Large intestine (tissue), 3 donors: ENCODE data around the gene FARP1. TPM values are rescaled to one million over a fixed set of nuclear protein-coding genes. Genes with fewer than 3 reads are reported as not detected.

Source experiments
- DNase-seq, 2 donors: peaks; one replicate each; pipeline versions ENCODE4 v3.0.0 to v3.0.0-alpha.2; 2013
- H3K27ac ChIP-seq: one replicate; pipeline ENCODE4 v1.5.1; 2013; ENCODE audit warnings: low read length
- H3K27me3 ChIP-seq: 2 replicates; pipeline ENCODE4 v1.6.1; 2013; ENCODE audit warnings: low read length; ENCODE audit not compliant: control insufficient read depth, insufficient read depth
- H3K36me3 ChIP-seq: 2 replicates; pipeline ENCODE4 v1.6.1; 2013; ENCODE audit warnings: low read length; ENCODE audit not compliant: control insufficient read depth, insufficient read depth
- H3K4me1 ChIP-seq: one replicate; pipeline ENCODE4 v1.6.1; 2013; ENCODE audit warnings: low read length; ENCODE audit not compliant: control insufficient read depth, insufficient read depth
- H3K4me3 ChIP-seq: one replicate; pipeline ENCODE4 v1.5.1; 2013; ENCODE audit warnings: low read length
- H3K9me3 ChIP-seq: one replicate; pipeline ENCODE4 v1.6.1; 2013; ENCODE audit warnings: mild to moderate bottlenecking, low read depth, low read length, moderate library complexity; ENCODE audit not compliant: control insufficient read depth
- WGBS: methylation state at CpG from one replicate; pipeline ENCODE4 v1.1.5; 2013; ENCODE audit warnings: low lambda C conversion rate; ENCODE audit not compliant: insufficient coverage; 5-methylcytosine and 5-hydroxymethylcytosine counted together
- polyA plus RNA-seq: library from polyadenylated mRNA; unstranded; fragments of 120-200 nt; gene quantifications from one replicate; pipeline ENCODE4 v1.2.1, GENCODE V29; 2013

Gene FARP1
- polyA plus RNA-seq, 1 donor: 27.6 TPM

DNA sequence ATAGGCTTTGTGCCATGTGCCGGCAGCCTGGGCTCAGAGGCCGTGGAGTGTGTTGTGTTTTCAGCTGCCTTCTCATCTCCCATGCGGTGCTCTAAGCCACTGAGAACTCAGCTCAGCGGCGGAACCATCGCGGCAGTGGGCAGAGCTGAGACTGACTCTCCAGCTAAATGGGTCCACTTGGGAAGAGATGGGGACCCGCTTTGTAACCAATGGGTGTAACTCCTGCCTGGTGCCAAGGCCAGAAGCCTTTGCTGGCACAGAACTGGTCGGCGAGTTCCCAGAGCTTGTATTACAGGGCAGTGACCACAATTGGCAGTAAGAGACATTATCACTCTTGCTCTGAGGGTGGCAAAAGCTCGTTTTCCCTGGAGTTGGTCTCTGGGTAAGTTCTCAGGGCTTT lies 251.0 kb downstream of the FARP1 start:
- Histone ChIP-seq H3K27ac (no peak overlapping the region), H3K9me3 (no peaks in the 10 kb centered on the region), H3K4me3 (no peak overlapping the region), H3K4me1 (no peaks in the 10 kb centered on the region), H3K27me3 (no peaks in the 10 kb centered on the region), H3K36me3 (peaks cover 37% of the 10 kb centered on the region)
- DNase-seq: no peak
- WGBS: no CpG with 5 or more reads among the region's 11 CpGs

GRCh38 chr13:98394820-98395510 lies 252.1 kb downstream of the FARP1 start:
- no peaks in the 10 kb centered on the region for H3K4me1 ChIP-seq
- 100% methylated on average over 2 of the region's 37 CpGs for WGBS
- no peaks in the 10 kb centered on the region for H3K9me3 ChIP-seq
- H3K27ac ChIP-seq: no peak overlapping the region
- no peak for DNase-seq
- H3K36me3 ChIP-seq: peaks cover 37% of the 10 kb centered on the region
- no peaks in the 10 kb centered on the region for H3K27me3 ChIP-seq
- H3K4me3 ChIP-seq: no peak overlapping the region

GRCh38 chr13:98396071-98396710 lies 253.3 kb downstream of the FARP1 start:
- H3K27me3 ChIP-seq: no peaks in the 10 kb centered on the region

DNA sequence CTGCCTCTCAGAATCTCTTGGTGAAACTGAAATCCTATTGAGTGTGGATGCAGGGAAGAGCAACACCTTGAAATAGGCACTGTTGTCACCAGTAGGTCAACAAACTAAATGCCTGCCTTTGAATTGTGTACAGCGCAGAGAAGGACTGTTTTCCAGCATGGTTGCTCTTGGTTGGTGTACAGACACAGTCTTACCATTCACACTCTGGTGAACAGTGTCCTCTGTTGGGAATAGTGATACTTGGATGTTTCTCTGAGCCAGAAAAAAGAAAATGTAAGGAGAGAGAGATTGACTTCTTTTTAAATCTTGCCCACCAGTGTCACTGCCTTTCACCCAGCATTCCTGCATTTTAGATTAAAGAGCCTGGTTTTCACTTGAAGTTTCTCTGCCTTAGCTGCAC lies 254.3 kb downstream of the FARP1 start:
- H3K4me1 ChIP-seq: no peaks in the 10 kb centered on the region
- no CpG with 5 or more reads among the region's 1 CpG for WGBS
- H3K36me3 ChIP-seq: peaks cover 28% of the 10 kb centered on the region
- no peak for DNase-seq
- no peaks in the 10 kb centered on the region for H3K9me3 ChIP-seq
- no peak overlapping the region for H3K27ac ChIP-seq
- no peak overlapping the region for H3K4me3 ChIP-seq
- no peaks in the 10 kb centered on the region for H3K27me3 ChIP-seq

More at GRCh38 chr13:98396071-98396710, 253.3 kb downstream of the FARP1 start:
- H3K9me3 ChIP-seq: no peaks in the 10 kb centered on the region
- no peaks in the 10 kb centered on the region for H3K4me1 ChIP-seq
- H3K36me3 ChIP-seq: peaks cover 32% of the 10 kb centered on the region
- no peak overlapping the region for H3K4me3 ChIP-seq
- H3K27ac ChIP-seq: no peak overlapping the region
- no peak for DNase-seq
- no CpG with 5 or more reads among the region's 16 CpGs for WGBS

GRCh38 chr13:98397861-98398260 lies 255.0 kb downstream of the FARP1 start:
- no peaks in the 10 kb centered on the region for H3K9me3 ChIP-seq
- no peak overlapping the region for H3K4me3 ChIP-seq
- DNase-seq: no peak
- H3K27ac ChIP-seq: no peak overlapping the region
- WGBS: no CpG with 5 or more reads among the region's 7 CpGs
- no peaks in the 10 kb centered on the region for H3K27me3 ChIP-seq
- no peaks in the 10 kb centered on the region for H3K4me1 ChIP-seq
- H3K36me3 ChIP-seq: peaks cover 28% of the 10 kb centered on the region

GRCh38 chr13:98398581-98398980 lies 255.7 kb downstream of the FARP1 start:
- DNase-seq: no peak
- Histone ChIP-seq H3K36me3 (peaks cover 26% of the 10 kb centered on the region), H3K4me1 (no peaks in the 10 kb centered on the region), H3K9me3 (no peaks in the 10 kb centered on the region), H3K4me3 (no peak overlapping the region), H3K27me3 (no peaks in the 10 kb centered on the region), H3K27ac (no peak overlapping the region)
- no CpG with 5 or more reads among the region's 5 CpGs for WGBS

DNA sequence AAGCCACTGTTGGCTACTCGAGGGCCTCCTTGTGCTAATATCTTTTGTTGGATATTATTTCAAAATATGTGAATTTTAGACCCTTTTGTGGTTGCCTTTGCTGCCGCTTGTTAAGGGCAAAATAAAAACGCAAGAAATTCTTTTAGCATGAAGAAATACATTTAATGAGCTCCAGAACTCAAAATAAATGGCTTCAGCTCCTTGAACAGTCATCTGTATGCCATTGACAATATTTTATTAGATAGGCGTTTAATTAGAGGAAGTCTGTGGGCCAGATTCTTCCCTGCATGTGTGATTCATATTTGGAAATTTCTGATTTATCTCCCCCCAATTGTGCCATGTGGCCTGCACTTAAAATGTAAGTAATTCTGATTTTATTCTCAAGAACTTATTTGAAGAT lies 256.9 kb downstream of the FARP1 start:
- Histone ChIP-seq H3K36me3 (peaks cover 17% of the 10 kb centered on the region), H3K4me1 (no peaks in the 10 kb centered on the region), H3K9me3 (no peaks in the 10 kb centered on the region), H3K27me3 (no peaks in the 10 kb centered on the region), H3K4me3 (no peak overlapping the region), H3K27ac (no peak overlapping the region)
- no peak for DNase-seq
- 94% methylated on average over 3 of the region's 4 CpGs for WGBS

DNA sequence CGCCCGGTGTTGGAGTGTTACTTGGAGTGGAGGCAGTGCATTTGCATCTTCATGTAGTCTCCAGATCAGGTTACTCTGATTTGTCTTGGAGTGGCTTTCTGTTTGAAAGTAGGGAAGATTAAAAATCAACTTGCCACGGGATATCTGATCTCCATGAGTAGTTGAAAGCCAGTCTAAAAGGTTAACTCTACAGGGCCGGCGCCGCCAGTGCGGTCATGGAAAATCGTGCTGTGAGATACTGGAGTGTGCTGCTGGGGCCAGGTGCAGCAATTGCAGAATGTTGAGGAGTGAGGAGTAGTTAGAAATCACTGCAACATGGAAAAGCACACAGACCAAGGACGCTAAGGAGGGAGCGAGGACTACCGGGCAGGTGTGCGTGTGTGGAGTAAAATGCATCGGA lies 259.0 kb downstream of the FARP1 start:
- Histone ChIP-seq H3K4me1 (peaks cover 5% of the 10 kb centered on the region), H3K27me3 (no peaks in the 10 kb centered on the region), H3K4me3 (no peak overlapping the region), H3K27ac (no peak overlapping the region), H3K9me3 (no peaks in the 10 kb centered on the region), H3K36me3 (no peaks in the 10 kb centered on the region)
- DNase-seq: no peak
- no CpG with 5 or more reads among the region's 13 CpGs for WGBS

DNA sequence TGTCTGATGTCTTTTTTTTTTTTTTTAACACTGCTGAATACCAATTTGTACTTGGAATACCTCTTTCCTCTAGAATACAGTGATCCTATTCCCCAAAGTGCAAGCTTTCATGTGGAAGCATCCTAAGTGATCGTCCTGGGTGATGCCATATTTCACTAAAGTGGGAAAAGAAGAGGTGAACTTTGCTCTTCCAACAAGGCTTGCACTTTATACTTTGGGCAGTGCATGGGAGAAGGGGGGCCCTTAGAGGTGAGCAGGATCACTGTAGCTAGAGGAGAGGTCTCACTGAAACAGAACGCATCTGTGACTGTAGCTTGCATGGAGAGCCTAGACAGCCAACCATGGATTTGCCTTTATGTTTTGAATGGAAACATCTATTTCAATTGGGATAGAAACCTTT lies 260.2 kb downstream of the FARP1 start:
- Histone ChIP-seq H3K27ac (no peak overlapping the region), H3K4me3 (no peak overlapping the region), H3K36me3 (no peaks in the 10 kb centered on the region), H3K4me1 (peaks cover 5% of the 10 kb centered on the region), H3K9me3 (no peaks in the 10 kb centered on the region), H3K27me3 (no peaks in the 10 kb centered on the region)
- no peak for DNase-seq
- no CpG with 5 or more reads among the region's 2 CpGs for WGBS

DNA sequence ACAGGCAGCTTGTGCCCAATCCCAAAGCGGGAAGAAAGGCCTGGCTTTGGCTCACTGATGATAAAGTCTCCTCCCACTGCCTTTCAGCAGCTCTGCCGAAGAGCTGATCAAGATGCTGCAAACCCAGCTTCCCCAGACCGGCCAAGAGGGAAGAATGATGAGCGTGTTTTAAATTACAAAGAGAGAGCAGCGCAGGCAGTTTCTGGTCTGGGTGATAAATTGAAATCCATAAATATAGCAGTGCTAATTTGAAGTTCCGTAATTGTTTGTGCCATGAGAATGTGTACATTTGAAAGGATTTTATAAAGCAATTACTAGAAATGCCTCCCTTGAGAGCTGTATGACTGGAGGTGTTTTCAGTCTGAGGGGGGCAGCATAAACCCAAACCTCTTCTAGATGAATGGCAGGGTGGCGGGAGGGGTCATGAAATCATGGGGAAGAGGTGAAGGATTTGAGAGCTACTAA lies 262.2 kb downstream of the FARP1 start:
- no peak overlapping the region for H3K27ac ChIP-seq
- peaks cover 5% of the 10 kb centered on the region for H3K4me1 ChIP-seq
- no peaks in the 10 kb centered on the region for H3K9me3 ChIP-seq
- no peaks in the 10 kb centered on the region for H3K36me3 ChIP-seq
- H3K27me3 ChIP-seq: no peaks in the 10 kb centered on the region
- H3K4me3 ChIP-seq: no peak overlapping the region
- WGBS: 83% methylated on average over 1 of the region's 7 CpGs
- DNase-seq: no peak
